CD4-positive, alpha-beta T cell treated with Interleukin-4 for 1 hour (primary cell): ENCODE results near the gene POLE.
A peak's percentile ranks its signal among the peaks of the same experiment; 100 is the strongest.
"Not testable (repeated sequence)": the region's sequence is repeated elsewhere in the genome, so short reads cannot be mapped to it uniquely, and the experiment has no call there.

ENCODE experiments used
- DNase-seq, 2 donors: peaks; one replicate each; pipeline ENCODE4 v3.0.0-alpha.2; 2020 to 2022

POLE gene

GRCh38 chr12:132717011-132717410, 29.9 kb upstream of the POLE start:
- DNase-seq, result no peak

- DNase-seq, result no peak
Measured at GRCh38 chr12:132716356-132716755, 29.2 kb upstream of the POLE start.

- no peak for DNase-seq
Measured at GRCh38 chr12:132715874-132716273, 28.7 kb upstream of the POLE start.

- DNase-seq, result no peak
Measured at GRCh38 chr12:132713123-132713522, 26.0 kb upstream of the POLE start.

GRCh38 chr12:132711080-132711843, 24.1 kb upstream of the POLE start:
- no peak for DNase-seq

GRCh38 chr12:132710405-132711079, 23.4 kb upstream of the POLE start, which contains the start of gene PGAM5:
PGAM5 (plus strand) TSS chr12:132710842; CDS start chr12:132710877, 35 bp downstream.
- peak; percentile 95 for DNase-seq

GRCh38 chr12:132710043-132710404, 22.9 kb upstream of the POLE start:
- peak in 1 of 2 donors; percentile 8 for DNase-seq

- no peak for DNase-seq
Measured at GRCh38 chr12:132708150-132708549, 21.0 kb upstream of the POLE start.

GRCh38 chr12:132707241-132707640, 20.1 kb upstream of the POLE start:
- no peak for DNase-seq

GRCh38 chr12:132703641-132704040, 16.5 kb upstream of the POLE start:
- DNase-seq, result no peak

- DNase-seq, result no peak
Measured at GRCh38 chr12:132702640-132703039, 15.5 kb upstream of the POLE start.

- no peak for DNase-seq
Measured at GRCh38 chr12:132700212-132700822, 13.2 kb upstream of the POLE start.

- no peak for DNase-seq
Measured at GRCh38 chr12:132698341-132698740, 11.2 kb upstream of the POLE start.

GRCh38 chr12:132695431-132695830, 8.3 kb upstream of the POLE start:
- no peak for DNase-seq

- DNase-seq, result not testable (repeated sequence)
Measured at GRCh38 chr12:132694888-132695287, 7.7 kb upstream of the POLE start.

GRCh38 chr12:132692030-132692429, 4.9 kb upstream of the POLE start:
- DNase-seq, result not testable (repeated sequence)

GRCh38 chr12:132690112-132690511, 3.0 kb upstream of the POLE start:
- no peak for DNase-seq

- no peak for DNase-seq
Measured at GRCh38 chr12:132689227-132689626, 2.1 kb upstream of the POLE start.

- no peak for DNase-seq
Measured at GRCh38 chr12:132686825-132687210, 324 bp downstream of the POLE start.

GRCh38 chr12:132685400-132685799, 1.7 kb downstream of the POLE start:
- no peak for DNase-seq

- DNase-seq, result no peak
Measured at GRCh38 chr12:132677492-132677891, 9.7 kb downstream of the POLE start.

GRCh38 chr12:132675757-132676432, 11.2 kb downstream of the POLE start:
- DNase-seq, result no peak

- no peak for DNase-seq
Measured at GRCh38 chr12:132674561-132674960, 12.6 kb downstream of the POLE start.
